Measurements from ENCODE around the gene SETD3. TPM values are rescaled to one million over a fixed set of nuclear protein-coding genes. Genes with fewer than 3 reads are reported as not detected.

The SETD3 gene
- total and polyA plus RNA-seq, 2 experiments from 2014 or later: 60.1 to 67.5 TPM

DNA sequence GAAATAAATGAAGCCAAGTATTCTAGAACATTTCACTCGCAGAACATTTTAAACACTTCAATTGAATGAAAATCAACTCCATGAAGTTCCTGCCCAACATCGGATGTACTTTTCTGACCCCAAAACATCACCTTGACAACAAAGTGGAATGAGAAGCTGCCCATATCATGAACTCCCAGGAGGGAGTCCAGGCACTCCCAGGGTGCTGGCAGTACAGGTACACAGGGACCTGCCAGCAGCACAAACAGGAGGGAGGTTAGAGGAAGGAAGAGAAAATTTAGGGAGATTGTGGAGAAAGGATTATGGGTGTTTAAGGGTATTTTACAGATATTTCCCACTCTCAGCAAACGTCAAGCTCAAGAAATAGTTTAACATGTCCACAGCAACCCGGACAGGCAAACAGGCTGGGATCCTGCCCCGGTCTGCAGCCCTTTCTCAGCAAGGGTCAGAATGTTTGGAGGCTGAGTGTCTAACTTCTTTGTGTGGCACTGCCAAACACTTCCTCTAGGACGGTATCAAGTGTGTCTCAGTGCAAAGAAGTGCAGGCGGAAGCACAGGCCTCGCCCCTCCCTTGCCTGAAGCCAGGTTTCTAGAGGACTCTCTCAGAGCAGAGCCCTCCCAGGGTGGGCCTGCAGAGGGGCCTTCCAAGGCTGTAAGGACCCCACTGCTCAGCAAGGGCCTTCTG lies 72.2 kb downstream of the SETD3 start:
- no peaks in the 10 kb centered on the region for H3K27me3 ChIP-seq
- no peak overlapping the region for H3K4me3 ChIP-seq
- peaks cover 5% of the 10 kb centered on the region for H3K4me1 ChIP-seq (ENCODE audit: low read depth)
- no peak overlapping the region for H3K27ac ChIP-seq
- H3K36me3 ChIP-seq: peaks cover 8% of the 10 kb centered on the region
- no peaks in the 10 kb centered on the region for H3K9me3 ChIP-seq (ENCODE audit: low read depth)
- DNase-seq (ENCODE audit: low read depth in 1 of 2, low spot score in 1 of 2): peak in 1 of 2 donors; percentile 21
- TF ChIP-seq, protein P1, sequence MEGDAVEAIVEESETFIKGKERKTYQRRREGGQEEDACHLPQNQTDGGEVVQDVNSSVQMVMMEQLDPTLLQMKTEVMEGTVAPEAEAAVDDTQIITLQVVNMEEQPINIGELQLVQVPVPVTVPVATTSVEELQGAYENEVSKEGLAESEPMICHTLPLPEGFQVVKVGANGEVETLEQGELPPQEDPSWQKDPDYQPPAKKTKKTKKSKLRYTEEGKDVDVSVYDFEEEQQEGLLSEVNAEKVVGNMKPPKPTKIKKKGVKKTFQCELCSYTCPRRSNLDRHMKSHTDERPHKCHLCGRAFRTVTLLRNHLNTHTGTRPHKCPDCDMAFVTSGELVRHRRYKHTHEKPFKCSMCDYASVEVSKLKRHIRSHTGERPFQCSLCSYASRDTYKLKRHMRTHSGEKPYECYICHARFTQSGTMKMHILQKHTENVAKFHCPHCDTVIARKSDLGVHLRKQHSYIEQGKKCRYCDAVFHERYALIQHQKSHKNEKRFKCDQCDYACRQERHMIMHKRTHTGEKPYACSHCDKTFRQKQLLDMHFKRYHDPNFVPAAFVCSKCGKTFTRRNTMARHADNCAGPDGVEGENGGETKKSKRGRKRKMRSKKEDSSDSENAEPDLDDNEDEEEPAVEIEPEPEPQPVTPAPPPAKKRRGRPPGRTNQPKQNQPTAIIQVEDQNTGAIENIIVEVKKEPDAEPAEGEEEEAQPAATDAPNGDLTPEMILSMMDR (IDR thresholded peaks at IDR 0.05; ENCODE audit: low read depth, low read length): no peak

DNA sequence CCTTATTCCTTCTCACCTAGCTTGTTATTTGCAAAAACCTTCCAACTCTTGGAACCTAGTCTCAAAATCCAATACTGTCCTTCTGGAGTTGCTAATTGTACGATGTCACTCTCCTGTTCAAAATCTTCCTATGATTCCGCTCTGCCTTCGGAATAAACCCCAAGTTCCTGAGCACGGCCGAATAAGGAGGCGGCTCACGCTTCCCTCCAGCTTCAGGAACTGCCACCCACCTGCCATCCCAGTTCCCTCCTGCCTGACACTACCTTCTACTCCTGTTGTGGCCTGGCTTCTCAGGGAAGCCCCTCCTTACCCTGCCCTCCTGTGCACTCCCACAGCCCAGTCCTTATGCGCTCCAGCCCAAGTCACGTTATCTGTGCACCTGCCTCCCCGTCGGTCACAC lies 73.2 kb downstream of the SETD3 start:
- H3K4me3 ChIP-seq: no peak overlapping the region
- no peaks in the 10 kb centered on the region for H3K27me3 ChIP-seq
- H3K27ac ChIP-seq: no peak overlapping the region
- H3K9me3 ChIP-seq (ENCODE audit: low read depth): no peaks in the 10 kb centered on the region
- TF ChIP-seq, protein P1 (IDR thresholded peaks at IDR 0.05; ENCODE audit: low read depth, low read length): no peak
- no peak for DNase-seq (ENCODE audit: low read depth in 1 of 2, low spot score in 1 of 2)
- peaks cover 5% of the 10 kb centered on the region for H3K4me1 ChIP-seq (ENCODE audit: low read depth)
- peaks cover 8% of the 10 kb centered on the region for H3K36me3 ChIP-seq

DNA sequence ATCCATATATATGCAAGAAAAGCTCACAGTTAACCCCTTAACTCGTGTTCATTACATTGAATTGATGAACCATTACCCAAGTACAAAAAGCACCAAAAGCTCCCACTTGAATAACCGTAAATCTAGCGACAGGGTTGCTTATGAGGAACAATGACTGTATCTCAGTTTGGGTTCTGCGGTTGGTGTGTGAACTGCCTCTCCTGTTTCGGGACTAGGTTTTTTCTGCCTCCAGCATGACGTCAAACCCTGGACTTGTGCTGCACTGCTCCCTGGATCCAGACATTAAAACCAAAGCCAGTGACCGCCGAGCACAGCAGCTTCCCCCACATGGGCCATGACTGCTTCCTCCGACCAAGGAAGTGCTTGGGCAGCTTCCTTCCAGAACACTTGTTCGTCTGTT lies 77.7 kb downstream of the SETD3 start:
- H3K4me1 ChIP-seq (ENCODE audit: low read depth): no peaks in the 10 kb centered on the region
- no peak overlapping the region for H3K27ac ChIP-seq
- no peaks in the 10 kb centered on the region for H3K27me3 ChIP-seq
- H3K36me3 ChIP-seq: peaks cover 22% of the 10 kb centered on the region
- TF ChIP-seq, protein P1 (IDR thresholded peaks at IDR 0.05; ENCODE audit: low read depth, low read length): no peak
- H3K9me3 ChIP-seq (ENCODE audit: low read depth): no peaks in the 10 kb centered on the region
- no peak for DNase-seq (ENCODE audit: low read depth in 1 of 2, low spot score in 1 of 2)
- H3K4me3 ChIP-seq: no peak overlapping the region

DNA sequence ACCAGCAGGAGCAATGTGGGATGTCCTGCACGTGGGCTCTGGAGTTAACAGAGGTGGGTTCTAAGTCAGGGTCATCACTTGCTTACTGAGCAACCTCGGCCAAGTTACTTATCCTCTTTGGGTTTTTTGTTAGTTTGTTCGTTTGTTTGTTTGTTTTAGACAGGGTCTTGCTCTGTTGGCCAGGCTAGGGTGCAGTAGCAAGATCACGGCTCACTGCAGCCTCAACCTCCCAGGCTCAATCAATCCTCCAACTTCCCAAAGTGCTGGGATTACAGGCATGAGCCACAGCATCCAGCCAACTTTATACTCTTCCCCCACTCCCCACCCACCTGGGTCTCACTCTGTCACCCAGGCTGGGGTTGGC lies 78.4 kb downstream of the SETD3 start:
- TF ChIP-seq, protein P1 (IDR thresholded peaks at IDR 0.05; ENCODE audit: low read depth, low read length): no peak
- H3K4me3 ChIP-seq: no peak overlapping the region
- no peaks in the 10 kb centered on the region for H3K9me3 ChIP-seq (ENCODE audit: low read depth)
- H3K4me1 ChIP-seq (ENCODE audit: low read depth): no peaks in the 10 kb centered on the region
- no peak for DNase-seq (ENCODE audit: low read depth in 1 of 2, low spot score in 1 of 2)
- H3K27me3 ChIP-seq: no peaks in the 10 kb centered on the region
- no peak overlapping the region for H3K27ac ChIP-seq
- peaks cover 22% of the 10 kb centered on the region for H3K36me3 ChIP-seq

DNA sequence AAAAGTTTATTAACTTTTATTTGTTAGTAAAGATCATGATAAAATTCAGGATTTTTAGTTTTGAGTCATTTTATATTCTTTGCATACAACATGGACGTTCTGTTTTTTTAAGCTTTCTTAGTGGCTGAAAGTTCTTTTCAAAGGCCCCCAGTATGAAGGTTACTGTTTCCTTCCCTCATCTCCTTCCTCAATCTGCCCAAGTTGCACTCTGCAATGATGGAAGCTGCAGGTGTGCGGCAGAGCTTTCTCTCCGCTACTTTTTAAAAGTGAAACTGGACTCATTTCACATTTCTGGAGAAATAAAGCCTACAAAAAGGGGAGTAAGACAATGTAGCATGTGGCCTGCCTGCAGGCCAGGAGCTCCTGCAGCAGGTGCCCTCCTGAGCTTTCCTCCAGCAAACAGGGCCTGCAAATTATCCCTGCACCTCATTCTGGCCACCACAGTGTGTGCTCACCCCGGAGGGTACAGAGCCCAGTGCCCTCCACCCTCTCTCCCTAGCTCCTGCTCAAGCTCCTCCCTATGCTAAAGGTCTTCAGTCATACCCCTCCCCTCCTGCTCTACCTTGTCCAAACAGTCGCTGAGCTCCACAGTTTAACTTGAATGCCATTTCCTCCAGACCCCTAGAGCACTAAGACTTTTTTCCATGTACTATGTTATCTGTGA lies 78.9 kb downstream of the SETD3 start:
- Histone ChIP-seq H3K36me3 (peaks cover 22% of the 10 kb centered on the region), H3K27ac (no peak overlapping the region), H3K4me1 (ENCODE audit: low read depth) (no peaks in the 10 kb centered on the region), H3K27me3 (no peaks in the 10 kb centered on the region), H3K4me3 (no peak overlapping the region), H3K9me3 (ENCODE audit: low read depth) (no peaks in the 10 kb centered on the region)
- DNase-seq (ENCODE audit: low read depth in 1 of 2, low spot score in 1 of 2): no peak
- TF ChIP-seq, protein P1 (IDR thresholded peaks at IDR 0.05; ENCODE audit: low read depth, low read length): no peak

Measured in cardiac muscle cell (in vitro differentiated cells and primary cell).